HCT116 (cell line): ENCODE results near the gene CYP2D6.

Experiments
- EZH2 ChIP-seq: fragments of 200-600 bp; sonication (generic); IDR thresholded peaks from 2 replicates; pipeline ENCODE4 v1.6.1; 2017; ENCODE audit warnings: antibody characterized with exemption, mixed run types
- EZH2phosphoT487 ChIP-seq: fragments of 200-600 bp; IDR thresholded peaks from 2 replicates; pipeline ENCODE4 v1.6.1; 2018; ENCODE audit warnings: antibody characterized with exemption, borderline replicate concordance
- MAX ChIP-seq: IDR thresholded peaks from 2 replicates; pipeline ENCODE4 v1.6.1; 2012
- POLR2A ChIP-seq: IDR thresholded peaks from 2 replicates; pipeline ENCODE4 v1.7.0; 2011; ENCODE audit warnings: borderline replicate concordance; ENCODE audit not compliant: insufficient read depth, insufficient read length; ENCODE audit errors: extremely low read depth
- POLR2AphosphoS5 ChIP-seq: IDR thresholded peaks from 2 replicates; pipeline ENCODE4 v1.6.1; 2011; ENCODE audit warnings: mild to moderate bottlenecking, low read depth, low read length, moderate library complexity
- RAD21 ChIP-seq: IDR thresholded peaks from 2 replicates; pipeline ENCODE4 v1.6.1; 2012; ENCODE audit warnings: low read depth, mild to moderate bottlenecking
- REST ChIP-seq: IDR thresholded peaks from 2 replicates; pipeline ENCODE4 v1.6.1; 2012; ENCODE audit warnings: low read depth
- TCF7L2 ChIP-seq: IDR thresholded peaks from 2 replicates; pipeline ENCODE4 v1.7.0; 2011; ENCODE audit warnings: borderline replicate concordance, inconsistent platforms; ENCODE audit not compliant: insufficient read depth, insufficient read length; ENCODE audit errors: extremely low read depth
- YY1 ChIP-seq: IDR thresholded peaks from 2 replicates; pipeline ENCODE4 v1.6.1; 2011; ENCODE audit warnings: low read length, low read depth, moderate library complexity, mild to moderate bottlenecking; ENCODE audit not compliant: insufficient replicate concordance; ENCODE audit errors: extremely low read depth
- TF ChIP-seq, protein P1 (sequence below), 3 experiments: fragments of 200-600 bp in 1 of 3; sonication (generic) in 1 of 3; IDR thresholded peaks in 2 of 3; conservative IDR thresholded peaks in 1 of 3; 2 replicates each; pipeline ENCODE4 v1.5.1; 2012 to 2017; ENCODE audit warnings: low read depth in 2 of 3, low read length in 2 of 3, antibody characterized with exemption in 1 of 3, borderline replicate concordance in 1 of 3, control low read depth in 1 of 3, mild to moderate bottlenecking in 1 of 3, mixed read lengths in 1 of 3, mixed run types in 1 of 3, moderate library complexity in 1 of 3; ENCODE audit not compliant: insufficient read depth in 1 of 3

- TF ChIP-seq MAX, result no peak
- TF ChIP-seq, protein P1, sequence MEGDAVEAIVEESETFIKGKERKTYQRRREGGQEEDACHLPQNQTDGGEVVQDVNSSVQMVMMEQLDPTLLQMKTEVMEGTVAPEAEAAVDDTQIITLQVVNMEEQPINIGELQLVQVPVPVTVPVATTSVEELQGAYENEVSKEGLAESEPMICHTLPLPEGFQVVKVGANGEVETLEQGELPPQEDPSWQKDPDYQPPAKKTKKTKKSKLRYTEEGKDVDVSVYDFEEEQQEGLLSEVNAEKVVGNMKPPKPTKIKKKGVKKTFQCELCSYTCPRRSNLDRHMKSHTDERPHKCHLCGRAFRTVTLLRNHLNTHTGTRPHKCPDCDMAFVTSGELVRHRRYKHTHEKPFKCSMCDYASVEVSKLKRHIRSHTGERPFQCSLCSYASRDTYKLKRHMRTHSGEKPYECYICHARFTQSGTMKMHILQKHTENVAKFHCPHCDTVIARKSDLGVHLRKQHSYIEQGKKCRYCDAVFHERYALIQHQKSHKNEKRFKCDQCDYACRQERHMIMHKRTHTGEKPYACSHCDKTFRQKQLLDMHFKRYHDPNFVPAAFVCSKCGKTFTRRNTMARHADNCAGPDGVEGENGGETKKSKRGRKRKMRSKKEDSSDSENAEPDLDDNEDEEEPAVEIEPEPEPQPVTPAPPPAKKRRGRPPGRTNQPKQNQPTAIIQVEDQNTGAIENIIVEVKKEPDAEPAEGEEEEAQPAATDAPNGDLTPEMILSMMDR (IDR thresholded peaks at IDR 0.05 in 2 of 3, conservative IDR thresholded peaks at IDR 0.05 in 1 of 3; ENCODE audit: borderline replicate concordance in 1 of 3, insufficient read depth in 1 of 3, low read depth in 2 of 3, low read length in 2 of 3), result no peak
- no peak for TF ChIP-seq REST
- TF ChIP-seq TCF7L2, result no peak
- no peak for TF ChIP-seq RAD21
- TF ChIP-seq EZH2phosphoT487, result no peak
- no peak for TF ChIP-seq YY1
- TF ChIP-seq POLR2AphosphoS5, result no peak
- no peak for TF ChIP-seq POLR2A
- TF ChIP-seq EZH2, result no peak
Measured at GRCh38 chr22:42164901-42165300, 34.3 kb upstream of the CYP2D6 start.
